ENCODE results near the gene FTCDNL1. TPM values are rescaled to one million over a fixed set of nuclear protein-coding genes. Genes with fewer than 3 reads are reported as not detected.

Gene FTCDNL1
- polyA plus RNA-seq, 3 donors: 2.4 to 7.3 (median 4.1) TPM

- Mint-ChIP-seq H3K4me3 (no peak overlapping the region), H3K27me3 (ENCODE audit: low read depth in 3 of 3) (peaks cover 0 to 1% (median 0%) of the 10 kb centered on the region in 3 donors), H3K9me3 (peaks cover 0 to 7% (median 2%) of the 10 kb centered on the region in 7 donors), H3K36me3 (no peaks in the 10 kb centered on the region), H3K4me1 (no peaks in the 10 kb centered on the region), H3K27ac (no peak overlapping the region)
- no peak for TF ChIP-seq CTCF (IDR thresholded peaks at IDR 0.05)
- Histone ChIP-seq H3K4me2 (replicated peaks; ENCODE audit: extremely low read depth, low read length, poor library complexity, severe bottlenecking) (no peak overlapping the region), H3K4me1 (ENCODE audit: control insufficient read depth in 1 of 2, insufficient read depth in 2 of 2, low read length in 2 of 2) (no peaks in the 10 kb centered on the region), H2AFZ (ENCODE audit: insufficient read depth, low read depth, low read length, poor library complexity, severe bottlenecking) (no peak overlapping the region), H3K27ac (ENCODE audit: low read depth in 1 of 2, low read length in 2 of 2) (no peak overlapping the region), H3K9ac (ENCODE audit: insufficient read depth, low read length, poor library complexity, severe bottlenecking) (no peak overlapping the region), H4K20me1 (ENCODE audit: insufficient read depth, low read length) (no peaks in the 10 kb centered on the region), H3K36me3 (replicated peaks in 1 of 2; ENCODE audit: control insufficient read depth in 1 of 2, insufficient read depth in 2 of 2, low read length in 2 of 2) (no peaks in the 10 kb centered on the region), H3K27me3 (ENCODE audit: control insufficient read depth in 2 of 2, insufficient read depth in 2 of 2, low read length in 2 of 2) (no peaks in the 10 kb centered on the region), H3K4me3 (replicated peaks in 1 of 3; ENCODE audit: low read depth in 2 of 3, low read length in 3 of 3) (no peak overlapping the region), H3K79me2 (ENCODE audit: insufficient read depth, low read length) (no peaks in the 10 kb centered on the region), H3K9me3 (replicated peaks in 1 of 2; ENCODE audit: control insufficient read depth in 1 of 2, insufficient read depth in 1 of 2, low read length in 2 of 2) (no peaks in the 10 kb centered on the region)
- intact Hi-C loops (cut with micrococcal nuclease): no loop called here
- DNase-seq: no peak
Observed at GRCh38 chr2:199882667-199883066, 31.7 kb upstream of the FTCDNL1 start.

GRCh38 chr2:199875400-199875799 lies 24.4 kb upstream of the FTCDNL1 start:
- H3K36me3 ChIP-seq (replicated peaks in 1 of 2; ENCODE audit: control insufficient read depth in 1 of 2, insufficient read depth in 2 of 2, low read length in 2 of 2): no peaks in the 10 kb centered on the region
- H3K27me3 Mint-ChIP-seq (ENCODE audit: low read depth in 3 of 3): peaks cover 2 to 6% (median 2%) of the 10 kb centered on the region in 3 donors
- H2AFZ ChIP-seq (ENCODE audit: insufficient read depth, low read depth, low read length, poor library complexity, severe bottlenecking): no peak overlapping the region
- peaks cover 2% of the 10 kb centered on the region for H3K4me1 Mint-ChIP-seq
- no peaks in the 10 kb centered on the region for H3K4me1 ChIP-seq (ENCODE audit: control insufficient read depth in 1 of 2, insufficient read depth in 2 of 2, low read length in 2 of 2)
- peaks cover 9 to 28% (median 17%) of the 10 kb centered on the region in 7 donors for H3K9me3 Mint-ChIP-seq
- DNase-seq: no peak
- no peak overlapping the region for H3K4me2 ChIP-seq (replicated peaks; ENCODE audit: extremely low read depth, low read length, poor library complexity, severe bottlenecking)
- H3K4me3 Mint-ChIP-seq: no peak overlapping the region
- H3K9me3 ChIP-seq (replicated peaks in 1 of 2; ENCODE audit: control insufficient read depth in 1 of 2, insufficient read depth in 1 of 2, low read length in 2 of 2): peaks cover 15 to 16% of the 10 kb centered on the region in 2 donors
- H3K79me2 ChIP-seq (ENCODE audit: insufficient read depth, low read length): no peaks in the 10 kb centered on the region
- TF ChIP-seq CTCF (IDR thresholded peaks at IDR 0.05): no peak
- no peaks in the 10 kb centered on the region for H4K20me1 ChIP-seq (ENCODE audit: insufficient read depth, low read length)
- WGBS (ENCODE audit: insufficient coverage): no CpG with 5 or more reads among the region's 1 CpG
- no peaks in the 10 kb centered on the region for H3K36me3 Mint-ChIP-seq
- no peak overlapping the region for H3K9ac ChIP-seq (ENCODE audit: insufficient read depth, low read length, poor library complexity, severe bottlenecking)
- H3K27me3 ChIP-seq (ENCODE audit: control insufficient read depth in 2 of 2, insufficient read depth in 2 of 2, low read length in 2 of 2): no peaks in the 10 kb centered on the region
- H3K27ac Mint-ChIP-seq: no peak overlapping the region
- H3K4me3 ChIP-seq (replicated peaks in 1 of 3; ENCODE audit: low read depth in 2 of 3, low read length in 3 of 3): no peak overlapping the region
- no peak overlapping the region for H3K27ac ChIP-seq (ENCODE audit: low read depth in 1 of 2, low read length in 2 of 2)
- intact Hi-C loops (cut with micrococcal nuclease): no loop called here

All from CD14-positive monocyte (primary cell).